GM13976 (cell line): Measurements from ENCODE around the gene CSTPP1.

Experiments
- DNase-seq: peaks from one replicate; pipeline ENCODE4 v3.0.0; 2012; ENCODE audit warnings: low spot score
- CTCF ChIP-seq: IDR thresholded peaks from 2 replicates; pipeline ENCODE4 v1.5.1; 2012; ENCODE audit warnings: borderline replicate concordance, mild to moderate bottlenecking; ENCODE audit not compliant: insufficient read depth; ENCODE audit errors: extremely low read depth, missing control alignments, control extremely low read depth
- in situ Hi-C: fragments of 300-500 bp; cut with MboI; formaldehyde crosslinking; loops from one replicate; pipeline ENCODE4 v1.12.0; 2022; ENCODE audit warnings: low sequenced_read_pairs, mixed read lengths, inconsistent platforms; ENCODE audit not compliant: unreplicated experiment

Gene CSTPP1

DNA sequence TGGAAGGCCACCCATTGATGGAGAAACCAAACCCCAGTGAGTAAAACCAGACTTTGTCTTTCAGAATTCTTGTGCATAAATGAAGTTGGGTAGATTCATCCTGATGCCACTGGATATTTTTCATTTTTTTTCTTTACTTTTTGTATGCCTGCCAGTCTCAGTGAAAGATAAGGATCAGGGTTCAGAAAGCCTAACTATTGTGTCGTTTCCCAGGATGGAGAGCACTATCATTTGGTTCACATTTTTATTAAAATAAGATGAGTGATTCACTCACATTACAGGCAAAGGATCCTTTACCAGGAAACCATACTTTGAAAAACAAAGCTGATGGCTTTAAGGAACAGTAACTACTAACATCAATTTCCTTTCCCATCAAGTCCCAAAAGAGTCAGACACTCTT is 188.1 kb downstream of the CSTPP1 start:
- in situ Hi-C loops = no loop called here
- no peak for TF ChIP-seq CTCF
- no peak for DNase-seq

GRCh38 chr11:47125083-47125482 is 188.5 kb downstream of the CSTPP1 start:
- TF ChIP-seq CTCF = no peak
- no peak for DNase-seq
- in situ Hi-C loops = no loop called here

- in situ Hi-C loops = no loop called here
- no peak for DNase-seq
Measured at GRCh38 chr11:47127213-47127612, 190.7 kb downstream of the CSTPP1 start.

GRCh38 chr11:47130543-47130942 is 194.0 kb downstream of the CSTPP1 start:
- no peak for TF ChIP-seq CTCF
- DNase-seq = no peak
- in situ Hi-C loops = no loop called here

More at GRCh38 chr11:47127213-47127612, 190.7 kb downstream of the CSTPP1 start:
- TF ChIP-seq CTCF = no peak

DNA sequence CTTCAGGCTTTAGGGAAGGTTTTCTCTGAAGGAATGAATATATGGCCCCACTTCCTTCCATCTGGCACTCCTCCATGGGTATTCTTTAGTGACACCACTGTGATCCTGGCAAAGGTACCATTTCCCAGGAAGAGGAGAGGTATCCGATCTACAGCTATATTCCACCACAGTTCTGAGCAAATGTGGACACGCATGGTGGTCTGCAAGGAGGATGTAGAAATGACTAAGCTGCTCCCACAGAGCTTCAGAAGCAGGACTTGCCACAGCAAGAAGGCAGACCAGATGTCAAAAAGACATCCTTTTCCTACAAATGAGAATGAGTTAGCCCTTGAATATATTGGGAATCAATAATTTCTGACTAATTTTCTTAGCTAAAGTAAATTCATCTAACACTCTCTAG is 194.6 kb downstream of the CSTPP1 start:
- in situ Hi-C loops = no loop called here
- no peak for TF ChIP-seq CTCF
- no peak for DNase-seq

DNA sequence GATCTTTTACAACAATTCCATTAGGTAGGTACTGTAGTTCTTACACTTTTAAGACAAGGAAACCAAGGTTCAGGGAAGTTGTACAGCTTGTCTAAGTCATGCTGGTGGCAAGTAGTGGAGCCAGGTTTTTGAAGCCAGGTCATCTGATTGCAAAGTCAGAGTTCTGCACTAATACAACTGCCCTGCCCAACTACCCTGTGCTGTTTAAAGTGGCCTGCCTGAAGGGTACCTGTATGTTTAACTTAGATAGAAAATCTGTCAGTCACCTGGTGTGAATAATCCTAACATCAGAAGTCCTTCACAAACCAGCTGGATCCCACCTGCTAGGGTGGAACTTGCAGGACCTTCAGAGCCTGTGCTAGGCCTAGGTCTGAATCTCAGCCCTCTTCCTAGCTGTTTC is 195.9 kb downstream of the CSTPP1 start:
- in situ Hi-C loops = no loop called here
- DNase-seq = no peak
- TF ChIP-seq CTCF = no peak

DNA sequence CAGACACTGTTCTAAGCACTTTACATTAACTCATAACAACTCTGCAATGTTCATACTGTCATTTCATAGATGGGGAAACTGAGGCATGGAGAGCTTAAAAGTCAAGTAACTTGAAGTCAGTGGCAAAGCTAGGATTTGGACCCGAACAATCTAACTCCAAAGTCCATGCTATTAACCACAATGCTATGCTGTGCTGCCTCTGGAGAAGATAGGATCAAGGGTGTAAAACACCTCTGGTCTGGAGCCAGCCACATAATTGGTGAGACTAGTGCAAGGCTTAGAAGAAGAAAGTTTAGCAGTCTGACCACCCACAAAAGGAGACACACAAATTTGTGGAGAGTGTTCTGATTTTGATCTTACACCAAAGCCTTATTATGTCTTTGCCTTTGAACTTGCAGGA is 196.4 kb downstream of the CSTPP1 start:
- DNase-seq = no peak
- no peak for TF ChIP-seq CTCF
- in situ Hi-C loops = no loop called here
